Measurements from ENCODE around the gene ATP13A4.

- no peak for TF ChIP-seq EZH2 (IDR thresholded peaks at IDR 0.05; ENCODE audit: borderline replicate concordance)
- TF ChIP-seq CTCF (IDR thresholded peaks at IDR 0.05; ENCODE audit: poor library complexity), result no peak
- TF ChIP-seq EZH2phosphoT487 (IDR thresholded peaks at IDR 0.05; ENCODE audit: low read depth, severe bottlenecking, unreplicated experiment), result no peak
Observed at GRCh38 chr3:193474446-193474845, 80.2 kb downstream of the ATP13A4 start.

Data from hepatocyte (in vitro differentiated cells).